ENCODE results near the gene PPP6R3. TPM values are rescaled to one million over a fixed set of nuclear protein-coding genes. Genes with fewer than 3 reads are reported as not detected.

PPP6R3 gene
- total and polyA plus RNA-seq, 2 donors (not counting 3 experiments of a cell fraction or from before 2014, with no cell fraction given), result 31.7 to 98.8 TPM

DNA sequence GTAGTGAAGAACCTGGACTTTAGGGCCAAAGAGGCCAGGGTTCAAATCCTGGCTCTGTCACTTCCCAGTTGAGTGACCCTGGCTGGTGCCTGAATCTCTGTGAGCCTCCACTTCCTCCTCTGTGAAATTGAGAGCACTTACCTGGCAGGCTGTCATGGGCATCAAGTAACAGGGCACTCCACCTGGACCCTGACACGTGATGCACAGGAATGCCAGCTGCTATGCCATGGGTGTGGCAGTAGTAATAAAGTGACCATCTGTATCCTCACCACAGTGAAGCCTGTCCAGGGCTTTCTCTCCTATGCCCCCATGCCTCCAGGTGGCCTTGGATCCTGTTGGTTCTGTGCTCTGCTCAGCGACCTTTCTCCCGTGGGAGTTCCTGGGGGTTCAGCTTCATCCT lies 29.8 kb upstream of the PPP6R3 start:
- Histone ChIP-seq H3K4me3 (replicated peaks in 1 of 3; ENCODE audit: insufficient read depth in 1 of 3, low read depth in 1 of 3, low read length in 3 of 3) (no peak overlapping the region), H2AFZ (ENCODE audit: low read depth, low read length) (no peak overlapping the region), H3K36me3 (ENCODE audit: control insufficient read depth in 2 of 2, extremely low read depth in 1 of 2, insufficient read depth in 2 of 2, low read length in 2 of 2) (peaks cover 5 to 46% of the 10 kb centered on the region in 2 experiments), H3K27ac (ENCODE audit: insufficient read depth, low read depth, low read length) (no peak overlapping the region), H3K79me2 (ENCODE audit: control insufficient read depth, insufficient read depth, low read length) (no peaks in the 10 kb centered on the region), H3K4me1 (ENCODE audit: control insufficient read depth, extremely low read depth, insufficient read depth, low read length) (no peaks in the 10 kb centered on the region), H3K27me3 (ENCODE audit: control insufficient read depth in 2 of 2, insufficient read depth in 2 of 2, low read length in 2 of 2) (no peaks in the 10 kb centered on the region), H3K9me3 (replicated peaks; ENCODE audit: control insufficient read depth, insufficient read depth, low read length) (peaks cover 9% of the 10 kb centered on the region), H3K4me2 (ENCODE audit: insufficient read depth, low read length) (no peak overlapping the region), H4K20me1 (replicated peaks; ENCODE audit: control insufficient read depth, extremely low read depth, insufficient read depth, low read length) (no peaks in the 10 kb centered on the region), H3K9me1 (replicated peaks; ENCODE audit: control insufficient read depth, extremely low read depth, insufficient read depth, low read length) (no peaks in the 10 kb centered on the region), H3K9ac (replicated peaks; ENCODE audit: extremely low read depth, insufficient read depth, low read length) (no peak overlapping the region)
- ChIA-PET CTCF (no interaction called here), POLR2A (no interaction called here)
- no peak for FAIRE-seq
- intact Hi-C loops (cut with micrococcal nuclease) (no loop called here), dilution Hi-C loops (cut with MboI; ENCODE audit: extremely low pct_ligation_motif_present, low sequenced_read_pairs) (no loop called here)
- TF ChIP-seq POLR2A (IDR thresholded peaks at IDR 0.05; ENCODE audit: low read depth, low read length), result no peak
- TF ChIP-seq, protein P1, sequence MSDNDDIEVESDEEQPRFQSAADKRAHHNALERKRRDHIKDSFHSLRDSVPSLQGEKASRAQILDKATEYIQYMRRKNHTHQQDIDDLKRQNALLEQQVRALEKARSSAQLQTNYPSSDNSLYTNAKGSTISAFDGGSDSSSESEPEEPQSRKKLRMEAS (IDR thresholded peaks at IDR 0.05; ENCODE audit: insufficient read depth, insufficient read length), result no peak
- TF ChIP-seq EZH2 (IDR thresholded peaks at IDR 0.05; ENCODE audit: borderline replicate concordance, low read depth, low read length, severe bottlenecking), result no peak
- TF ChIP-seq GATA2 (IDR thresholded peaks at IDR 0.05; ENCODE audit: insufficient read depth, insufficient read length, low read depth, low read length), result no peak
- TF ChIP-seq FOS (IDR thresholded peaks at IDR 0.05; ENCODE audit: borderline replicate concordance, insufficient read depth, low read length), result no peak
- no peak for TF ChIP-seq POLR2AphosphoS5 (IDR thresholded peaks at IDR 0.05; ENCODE audit: insufficient read depth, low read depth, low read length)
- no peak for TF ChIP-seq CTCF (IDR thresholded peaks at IDR 0.05; ENCODE audit: extremely low read depth in 1 of 2, insufficient read depth in 1 of 2, low read depth in 1 of 2, low read length in 2 of 2)
- TF ChIP-seq MYC (IDR thresholded peaks at IDR 0.05; ENCODE audit: low read depth, low read length), result no peak
- no peak for DNase-seq (ENCODE audit: low read depth, low spot score)
- BruUV-seq (replicated peaks), result no TSS peak

Data from endothelial cell of umbilical vein (primary cell).